Urinary bladder (tissue), 4 donors: ENCODE data around the gene TMEM235. TPM values are rescaled to one million over a fixed set of nuclear protein-coding genes. Genes with fewer than 3 reads are reported as not detected.
A peak's percentile ranks its signal among the peaks of the same experiment; 100 is the strongest.
"Not testable (repeated sequence)": the region's sequence is repeated elsewhere in the genome, so short reads cannot be mapped to it uniquely, and the experiment has no call there.

Source experiments
- DNase-seq: peaks from one replicate; pipeline ENCODE4 v3.0.0-alpha.2; 2015; ENCODE audit errors: extremely low spot score
- H3K27ac ChIP-seq: one replicate; pipeline ENCODE4 v1.5.1; 2013; ENCODE audit warnings: low read depth, mild to moderate bottlenecking, moderate library complexity
- H3K36me3 ChIP-seq: one replicate; pipeline ENCODE4 v1.6.1; 2013; ENCODE audit warnings: mild to moderate bottlenecking, moderate library complexity; ENCODE audit not compliant: insufficient read depth
- H3K4me1 ChIP-seq: one replicate; pipeline ENCODE4 v1.6.1; 2013; ENCODE audit warnings: mild to moderate bottlenecking, moderate library complexity; ENCODE audit not compliant: insufficient read depth
- H3K4me3 ChIP-seq: one replicate; pipeline ENCODE4 v1.5.1; 2013; ENCODE audit warnings: low read depth, low read length
- WGBS: extraction: QIAGEN DNeasy Blood & Tissue Kit; methylation state at CpG from one replicate; pipeline ENCODE4 v1.1.7; 2013; 5-methylcytosine and 5-hydroxymethylcytosine counted together
- polyA plus RNA-seq: library from polyadenylated mRNA; stranded (reverse); fragments of 200-250 nt; gene quantifications from one replicate; pipeline ENCODE4 v1.2.3, GENCODE V29; 2013
- total RNA-seq: library from RNA; depleted of rRNA; stranded (reverse); fragments of >200 nt; gene quantifications from one replicate; pipeline ENCODE4 v1.2.3, GENCODE V29; 2014
- donor health status: healthy with polysubstance abuse.
- donor health status: healthy.

Gene TMEM235
- total and polyA plus RNA-seq, 2 donors = not detected

DNA sequence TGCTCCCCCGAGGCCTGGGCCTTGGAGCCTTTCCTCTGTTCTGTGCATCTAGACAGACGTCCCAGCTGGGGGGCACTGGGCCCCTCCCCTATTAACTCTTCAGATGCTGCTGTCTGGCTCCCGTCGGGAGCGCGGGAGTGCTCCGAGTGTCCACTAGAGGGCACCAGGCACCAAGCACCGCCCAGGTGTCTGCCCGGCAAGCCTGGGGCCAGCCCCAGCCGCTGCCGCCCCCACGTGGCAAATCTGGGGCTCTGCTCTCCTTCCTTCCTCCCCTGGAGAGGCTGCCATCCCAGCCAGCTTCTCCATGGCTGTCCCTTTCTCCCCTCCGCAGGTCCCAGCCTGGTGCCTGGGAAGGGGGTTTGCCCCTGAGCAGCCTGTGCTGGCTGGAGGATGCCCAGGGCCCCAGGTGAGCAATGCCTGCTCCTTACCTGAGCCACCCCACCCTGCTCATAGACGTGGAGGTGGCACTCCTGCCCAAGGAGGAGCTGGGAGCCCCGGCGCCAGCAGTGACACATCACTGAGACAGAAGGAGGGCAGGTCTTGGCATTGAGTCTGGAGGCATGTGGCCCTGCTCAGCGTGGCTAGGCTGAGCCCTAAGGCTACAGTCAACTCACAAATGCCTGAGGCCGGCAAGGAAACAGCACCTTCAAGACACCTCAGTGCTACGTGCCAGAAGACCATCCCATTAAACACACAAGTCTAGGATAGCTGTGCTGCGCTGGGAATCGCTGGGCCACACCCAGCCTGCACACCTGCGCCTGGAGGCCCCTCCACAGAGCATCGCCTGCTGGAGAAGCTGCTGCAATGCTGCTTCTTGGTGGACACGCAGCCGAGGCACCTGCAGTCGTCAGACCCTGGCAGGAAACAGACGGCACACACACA is 19.7 kb downstream of the TMEM235 start:
- Histone ChIP-seq H3K4me3 (no peak overlapping the region), H3K36me3 (no peaks in the 10 kb centered on the region), H3K27ac (no peak overlapping the region), H3K4me1 (no peaks in the 10 kb centered on the region)
- DNase-seq = peak; percentile 35
- 20% methylated on average over 27 of the region's 27 CpGs for WGBS

DNA sequence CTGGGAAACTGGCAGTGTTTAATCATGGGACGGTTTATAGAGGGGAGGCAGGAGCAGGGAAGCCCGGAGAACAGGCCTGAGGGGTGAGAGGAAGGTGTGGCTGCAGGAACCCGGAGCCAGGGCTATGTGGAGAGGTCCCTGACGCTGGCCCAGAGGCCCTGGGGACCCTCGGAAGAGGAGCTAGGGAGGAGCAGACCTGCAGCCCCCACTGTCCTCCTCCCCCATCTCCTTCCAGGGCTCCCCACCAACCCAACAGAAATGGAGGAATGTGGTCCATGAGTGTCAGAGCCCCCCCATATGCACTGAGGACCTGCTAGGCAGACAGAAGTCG is 20.3 kb downstream of the TMEM235 start:
- no peak for DNase-seq
- WGBS = 54% methylated on average over 6 of the region's 6 CpGs
- H3K4me3 ChIP-seq = no peak overlapping the region
- H3K27ac ChIP-seq = no peak overlapping the region
- no peaks in the 10 kb centered on the region for H3K4me1 ChIP-seq
- H3K36me3 ChIP-seq = no peaks in the 10 kb centered on the region

DNA sequence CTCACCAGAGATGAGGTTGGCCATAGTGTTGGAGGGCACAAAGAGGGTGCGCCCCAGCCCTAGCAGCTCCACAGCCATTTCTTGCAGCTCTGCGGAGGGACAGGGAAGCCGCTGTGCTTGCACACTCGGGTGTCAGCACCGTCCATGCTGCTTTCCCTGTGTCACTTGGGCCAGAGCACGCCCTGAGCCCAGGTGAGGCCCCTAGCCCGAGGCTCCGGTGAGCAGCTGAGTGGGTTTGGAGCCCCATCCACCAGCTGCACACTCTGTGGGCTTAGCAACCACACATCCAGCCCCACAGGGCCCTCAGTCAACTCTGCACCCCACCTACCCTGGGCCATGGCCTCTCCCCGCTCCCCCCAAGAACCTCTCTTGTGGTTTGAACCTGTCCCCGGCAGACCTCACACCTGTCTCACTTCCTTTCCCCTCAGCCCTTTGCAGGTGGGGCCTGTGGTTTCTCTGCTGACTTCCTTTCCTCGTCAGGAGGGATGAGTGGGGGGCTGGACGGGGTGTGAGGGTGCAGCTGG is 20.7 kb downstream of the TMEM235 start:
- 70% methylated on average over 12 of the region's 12 CpGs for WGBS
- no peak for DNase-seq
- no peak overlapping the region for H3K27ac ChIP-seq
- no peaks in the 10 kb centered on the region for H3K4me1 ChIP-seq
- H3K4me3 ChIP-seq = no peak overlapping the region
- H3K36me3 ChIP-seq = no peaks in the 10 kb centered on the region

DNA sequence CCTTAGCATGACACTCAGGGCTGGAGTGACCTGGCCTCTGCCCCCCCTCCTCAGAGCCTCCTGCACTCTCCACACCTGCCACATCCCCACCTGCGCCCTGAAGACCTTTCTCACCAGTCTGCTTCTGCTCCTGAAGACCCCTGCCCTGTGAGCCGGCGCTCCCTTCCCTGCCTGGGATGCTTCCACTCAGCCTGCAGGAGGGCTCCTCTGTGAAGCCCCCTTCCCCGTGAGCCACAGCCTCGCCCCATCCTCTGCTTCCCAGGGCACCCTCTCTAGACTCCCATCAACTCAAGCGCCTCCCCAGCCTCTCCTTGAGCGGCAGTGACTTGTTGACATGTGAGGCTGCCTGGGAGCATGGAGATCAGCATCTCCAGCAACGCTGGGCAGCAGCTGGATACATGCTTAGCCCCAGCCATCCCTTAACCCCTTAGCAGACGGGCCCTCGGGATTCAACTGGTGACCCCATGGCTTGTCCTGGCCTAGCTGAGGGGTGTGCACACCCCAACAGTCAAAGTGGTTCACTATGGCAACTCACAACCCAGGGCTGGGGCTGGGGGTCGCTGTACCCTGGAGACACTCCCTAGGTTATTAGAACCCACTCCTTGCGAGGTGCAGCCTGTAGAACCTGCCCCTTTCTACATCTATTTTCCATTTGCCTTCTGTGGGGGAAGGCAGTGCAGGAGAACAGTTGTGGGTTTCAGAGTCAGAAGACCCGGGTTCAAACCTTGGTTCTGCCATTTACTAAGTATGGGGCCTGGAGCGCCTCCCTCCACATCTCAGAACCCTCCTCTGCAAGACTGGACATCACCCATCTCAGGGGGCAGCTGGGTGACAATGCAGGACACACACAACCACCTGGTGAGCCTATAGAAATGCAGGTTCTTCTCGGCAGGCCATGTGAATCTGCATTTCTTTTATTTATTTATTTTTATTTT is 21.5 kb downstream of the TMEM235 start:
- DNase-seq = no peak
- WGBS = 78% methylated on average over 15 of the region's 15 CpGs
- Histone ChIP-seq H3K27ac (no peak overlapping the region), H3K36me3 (no peaks in the 10 kb centered on the region), H3K4me3 (no peak overlapping the region), H3K4me1 (no peaks in the 10 kb centered on the region)

DNA sequence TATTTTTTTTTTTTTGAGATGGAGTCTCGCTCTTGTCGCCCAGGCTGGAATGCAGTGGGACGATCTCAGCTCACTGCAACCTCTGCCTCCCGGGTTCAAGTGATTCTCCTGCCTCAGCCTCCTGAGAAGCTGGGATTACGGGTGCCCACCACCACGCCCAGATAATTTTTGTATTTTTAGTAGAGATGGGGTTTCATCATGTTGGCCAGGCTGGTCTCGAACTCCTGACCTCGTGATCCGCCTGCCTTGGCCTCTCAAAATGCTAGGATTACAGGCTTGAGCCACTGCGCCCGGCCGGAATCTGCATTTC is 22.2 kb downstream of the TMEM235 start:
- H3K27ac ChIP-seq, H3K4me1 ChIP-seq, H3K4me3 ChIP-seq, DNase-seq, H3K36me3 ChIP-seq: not testable (repeated sequence)
- WGBS = 86% methylated on average over 12 of the region's 12 CpGs

DNA sequence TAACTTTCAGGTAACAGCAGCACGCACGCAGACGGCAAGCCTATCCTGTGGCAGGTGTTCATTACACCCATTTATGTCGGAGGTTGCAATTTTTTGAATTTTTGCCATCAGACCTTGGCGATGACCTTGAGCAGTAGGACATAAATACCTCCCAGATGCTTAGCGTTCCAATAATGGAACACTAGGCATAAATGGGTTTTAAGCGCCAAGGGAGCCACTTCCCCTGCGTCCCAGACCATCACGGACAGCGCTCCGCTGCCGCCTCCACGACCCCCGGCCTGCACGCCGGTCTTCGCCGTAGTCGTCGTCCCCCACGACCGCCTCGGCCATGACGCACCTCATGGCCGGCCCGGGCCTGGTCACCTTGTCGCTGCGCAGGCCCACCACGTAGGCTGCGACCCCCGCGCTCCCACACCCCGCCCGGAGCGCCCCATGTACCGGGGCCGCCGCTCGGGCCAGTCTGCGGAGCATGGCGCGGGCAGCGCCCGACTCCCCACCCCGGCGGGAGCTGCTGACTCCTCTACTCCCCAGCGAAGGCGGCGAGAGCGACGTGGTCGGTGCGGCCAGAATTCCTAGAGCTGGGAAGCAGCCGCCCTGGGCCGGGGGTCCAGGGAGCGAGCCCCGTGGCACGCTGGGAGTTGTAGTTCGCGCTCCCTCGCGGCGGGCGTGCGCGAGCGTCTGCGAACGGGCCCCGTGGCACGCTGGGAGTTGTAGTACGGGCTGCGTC is 22.7 kb downstream of the TMEM235 start:
- Histone ChIP-seq H3K36me3 (no peaks in the 10 kb centered on the region), H3K4me3 (peak overlapping the region; percentile 76), H3K4me1 (no peaks in the 10 kb centered on the region), H3K27ac (peak overlapping the region; percentile 72)
- peak; percentile 40 for DNase-seq
- 3% methylated on average over 73 of the region's 73 CpGs for WGBS

DNA sequence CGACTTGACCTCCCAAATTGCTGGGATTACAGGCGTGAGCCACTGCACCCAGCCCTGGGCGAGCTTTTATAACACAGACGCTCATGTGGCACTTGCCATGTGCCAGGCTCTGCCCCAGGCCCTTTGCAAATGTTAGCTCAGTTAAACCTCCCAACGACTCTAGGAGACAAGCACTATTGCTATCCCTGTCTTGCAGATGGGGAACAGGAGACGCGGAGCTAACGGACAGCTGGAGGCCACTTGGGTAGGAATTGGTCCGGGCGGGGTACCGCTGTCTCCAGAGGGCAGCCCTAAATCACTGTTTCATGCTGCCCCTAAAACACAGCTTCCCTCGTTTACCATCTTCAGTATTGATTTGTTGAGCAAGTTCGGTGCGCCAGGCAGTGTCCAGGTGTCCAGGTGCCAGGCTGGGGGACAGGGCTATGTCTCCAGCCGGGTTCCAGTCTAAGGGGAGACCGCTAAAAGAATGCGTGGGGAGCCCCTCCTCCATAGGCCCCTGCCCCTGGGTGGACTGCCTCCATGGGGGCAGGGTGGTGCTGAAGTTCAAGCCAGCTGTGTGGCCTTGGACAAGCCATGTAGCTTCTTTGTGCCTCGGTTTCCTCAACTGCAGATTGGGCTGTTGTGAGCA is 23.7 kb downstream of the TMEM235 start:
- Histone ChIP-seq H3K4me1 (no peaks in the 10 kb centered on the region), H3K27ac (no peak overlapping the region), H3K36me3 (no peaks in the 10 kb centered on the region), H3K4me3 (no peak overlapping the region)
- 87% methylated on average over 18 of the region's 18 CpGs for WGBS
- DNase-seq = no peak

DNA sequence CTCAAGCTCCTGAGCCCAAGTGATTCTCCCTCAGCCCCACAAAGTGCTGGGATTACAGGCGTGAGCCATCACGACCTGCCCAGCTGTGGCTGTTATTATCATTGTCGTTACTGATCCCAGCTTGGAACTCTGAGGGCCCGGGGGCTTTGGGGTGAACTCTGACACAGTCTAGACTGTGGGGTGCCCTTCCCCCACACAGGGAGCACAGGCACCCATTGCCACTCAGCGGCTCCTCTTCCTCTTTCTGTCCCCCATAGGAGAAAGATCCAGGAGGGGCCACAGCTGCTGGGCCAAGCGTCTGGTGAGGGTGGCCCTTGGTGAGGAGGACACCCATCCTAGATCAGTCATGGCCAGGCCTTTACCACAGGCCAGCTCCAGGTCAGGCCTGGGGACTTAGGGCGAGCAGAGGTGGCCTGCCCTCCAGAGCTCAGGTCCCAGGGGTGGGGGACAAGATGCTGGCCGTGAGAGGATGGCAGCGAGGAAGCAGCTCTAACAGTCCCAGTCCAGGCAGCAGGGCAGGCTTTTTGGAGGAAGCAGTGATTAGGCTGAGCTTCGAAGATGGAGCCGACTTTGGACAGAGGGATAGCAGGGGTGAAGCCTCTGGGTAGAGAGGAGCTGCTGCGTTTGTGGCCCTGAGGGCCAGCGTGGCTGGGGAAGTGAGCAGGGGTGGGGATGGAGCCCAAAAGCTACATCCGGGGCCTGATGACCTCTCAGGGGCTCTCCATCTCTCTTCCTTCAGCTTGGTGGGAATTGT is 24.7 kb downstream of the TMEM235 start:
- DNase-seq = no peak
- H3K4me3 ChIP-seq = no peak overlapping the region
- no peak overlapping the region for H3K27ac ChIP-seq
- no peaks in the 10 kb centered on the region for H3K36me3 ChIP-seq
- no peaks in the 10 kb centered on the region for H3K4me1 ChIP-seq
- 78% methylated on average over 14 of the region's 14 CpGs for WGBS

DNA sequence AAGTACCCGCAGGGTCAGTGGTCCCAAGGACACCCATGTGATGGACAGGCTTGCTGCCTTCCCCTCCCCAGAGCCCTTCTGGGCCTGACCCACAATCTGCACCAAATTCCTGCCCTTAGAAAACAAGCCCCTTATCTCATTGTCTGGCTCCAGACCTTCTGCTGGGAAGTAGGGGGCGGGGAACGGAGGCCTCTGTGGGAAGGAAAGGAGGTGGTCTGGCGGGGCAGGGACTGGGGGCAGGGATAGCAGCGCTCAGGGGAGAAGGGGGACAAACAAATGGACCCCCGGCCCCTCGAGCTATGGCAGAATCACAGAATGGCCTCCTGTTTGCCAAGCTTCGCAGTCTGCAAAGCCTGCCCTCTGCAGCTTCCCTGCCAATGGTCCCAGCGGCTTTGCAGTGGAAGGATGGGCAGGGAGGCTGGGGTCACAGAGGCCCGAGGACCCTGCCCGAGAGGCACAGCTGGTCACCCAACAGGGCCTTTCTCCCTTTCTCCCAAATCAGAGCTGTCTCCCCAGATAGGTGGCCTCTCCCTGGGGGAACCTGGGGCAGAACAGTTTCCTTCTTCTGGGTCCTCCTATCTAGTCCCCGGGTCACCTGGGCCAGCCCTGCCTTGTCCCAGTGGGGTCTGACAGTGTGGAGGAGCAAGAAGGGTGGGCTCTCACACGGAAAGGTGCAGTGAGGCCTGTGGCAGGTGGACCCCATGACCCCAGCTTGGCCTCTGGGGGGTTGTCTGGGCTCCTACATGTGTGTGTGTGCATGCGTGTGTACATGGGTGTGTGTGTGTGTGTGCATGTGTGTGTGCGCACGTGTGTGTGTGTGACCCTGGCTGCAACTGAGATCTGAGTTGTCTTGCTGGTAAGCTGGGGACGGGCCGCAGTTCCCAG is 25.5 kb downstream of the TMEM235 start:
- H3K36me3 ChIP-seq = no peaks in the 10 kb centered on the region
- DNase-seq = no peak
- no peak overlapping the region for H3K27ac ChIP-seq
- WGBS = 62% methylated on average over 18 of the region's 18 CpGs
- H3K4me1 ChIP-seq = no peaks in the 10 kb centered on the region
- H3K4me3 ChIP-seq = no peak overlapping the region

DNA sequence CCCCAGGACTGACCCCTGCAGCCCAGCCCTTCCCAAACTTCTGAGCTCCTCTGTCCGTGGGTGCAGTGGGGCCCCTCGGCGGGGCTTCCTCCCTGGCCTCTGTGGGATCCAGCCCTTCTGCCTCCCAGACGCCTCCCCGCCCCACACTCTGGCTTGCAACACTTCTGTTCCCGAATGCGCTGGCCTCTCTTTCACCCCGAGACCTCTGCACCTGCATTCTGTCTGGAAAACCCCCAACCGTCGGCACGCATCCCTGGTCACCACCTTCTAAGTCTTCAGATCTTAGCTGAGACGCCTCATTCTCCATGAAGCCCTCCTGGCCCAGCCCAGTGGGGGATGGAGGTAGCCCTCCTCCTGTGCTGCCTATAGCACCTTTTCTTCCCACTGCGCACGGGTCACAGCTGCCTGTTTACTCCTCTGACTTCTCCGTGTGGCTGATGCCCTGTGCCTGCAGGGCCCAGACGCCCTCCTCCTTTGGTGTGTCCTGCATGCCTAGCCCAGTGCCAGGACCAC is 26.4 kb downstream of the TMEM235 start:
- DNase-seq = no peak
- H3K27ac ChIP-seq = no peak overlapping the region
- 66% methylated on average over 16 of the region's 16 CpGs for WGBS

DNA sequence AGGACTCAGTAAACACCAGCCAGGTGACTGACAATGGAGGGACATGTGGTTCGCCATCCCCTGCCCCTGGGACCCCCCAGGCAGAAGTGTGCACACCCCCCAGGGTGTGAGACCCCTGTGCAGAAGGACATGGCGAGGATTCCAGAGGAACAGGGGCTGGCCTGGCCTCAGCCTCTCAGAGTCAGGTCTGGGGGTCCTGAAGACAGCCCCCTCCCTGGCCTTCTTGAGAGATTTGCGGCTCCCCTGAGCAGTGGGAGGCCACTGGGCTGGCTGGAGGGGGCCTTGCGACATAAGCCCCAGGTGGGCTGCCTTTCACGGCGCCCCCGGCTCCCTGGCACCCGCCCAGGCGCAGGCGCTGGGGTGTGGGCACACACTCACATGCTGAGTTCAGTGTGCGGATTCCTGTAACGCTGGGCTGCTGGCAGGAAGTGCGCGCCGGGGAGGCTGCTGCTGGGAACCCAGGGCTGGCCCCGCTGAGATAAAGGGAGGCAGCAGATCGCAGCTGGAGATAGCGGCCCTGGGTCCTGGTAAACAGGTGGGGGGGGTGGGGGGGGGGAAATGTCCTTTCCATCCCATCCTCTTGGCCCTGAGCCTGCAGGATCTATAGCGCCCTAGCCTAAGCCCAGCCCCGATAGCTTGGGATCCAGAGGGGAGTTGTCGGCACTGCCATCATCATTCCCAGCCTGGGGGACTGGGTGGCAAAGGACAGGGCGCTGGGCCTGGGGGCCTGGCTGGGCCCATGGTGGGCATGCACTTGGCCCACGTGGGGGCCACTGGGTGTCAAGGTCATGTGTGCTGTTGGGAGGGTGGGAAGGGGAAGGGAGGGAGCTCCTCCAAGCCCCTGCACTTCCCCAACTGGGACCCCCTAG is 27.1 kb downstream of the TMEM235 start:
- no peak for DNase-seq
- 33% methylated on average over 23 of the region's 23 CpGs for WGBS
- no peak overlapping the region for H3K4me3 ChIP-seq
- H3K36me3 ChIP-seq = no peaks in the 10 kb centered on the region
- no peak overlapping the region for H3K27ac ChIP-seq
- H3K4me1 ChIP-seq = no peaks in the 10 kb centered on the region

More for the DNA sequence above, 26.4 kb downstream of the TMEM235 start:
- Histone ChIP-seq H3K4me1 (no peaks in the 10 kb centered on the region), H3K4me3 (no peak overlapping the region), H3K36me3 (no peaks in the 10 kb centered on the region)
